Ovary (tissue), 9 donors: Measurements from ENCODE around the gene PRKCE. TPM values are rescaled to one million over a fixed set of nuclear protein-coding genes. Genes with fewer than 3 reads are reported as not detected.
"Not testable (repeated sequence)": the region's sequence is repeated elsewhere in the genome, so short reads cannot be mapped to it uniquely, and the experiment has no call there.

ENCODE experiments used
- DNase-seq, 5 donors: peaks; one replicate each; pipeline ENCODE4 v3.0.0-alpha.2; 2019 to 2020
- H3K27ac ChIP-seq, 2 donors: fragments of 200-600 bp; one replicate each; pipeline versions ENCODE4 v1.5.1 to v1.8.0; 2019 to 2022
- H3K27me3 ChIP-seq: fragments of 200-600 bp; one replicate; pipeline ENCODE4 v1.8.0; 2022
- H3K36me3 ChIP-seq: fragments of 200-600 bp; sonication (generic); one replicate; pipeline ENCODE4 v1.5.1; 2019
- H3K4me1 ChIP-seq: one replicate; pipeline ENCODE4 v1.8.1; 2013; ENCODE audit warnings: mild to moderate bottlenecking, moderate library complexity; ENCODE audit not compliant: insufficient read depth
- H3K4me3 ChIP-seq: fragments of 200-600 bp; sonication (generic); one replicate; pipeline ENCODE4 v1.5.1; 2017
- H3K9me3 ChIP-seq, 2 donors: fragments of 200-600 bp in 1 of 2; sonication (generic) in 1 of 2; one replicate each; pipeline versions ENCODE4 v1.5.1 to v1.8.1; 2013 to 2019; ENCODE audit warnings: mild to moderate bottlenecking in 1 of 2, moderate library complexity in 1 of 2
- CTCF ChIP-seq, 3 donors: fragments of 450-650 bp in 2 of 3; fragments of 200-600 bp in 1 of 3; IDR thresholded peaks; one replicate each; pipeline versions ENCODE4 v1.5.1 to v1.8.0; 2016 to 2022; ENCODE audit warnings: antibody characterized with exemption in 3 of 3, mild to moderate bottlenecking in 1 of 3
- EP300 ChIP-seq: sonication (generic); formaldehyde crosslinking; IDR thresholded peaks from one replicate; pipeline ENCODE4 v1.6.1; 2017; ENCODE audit warnings: antibody characterized with exemption
- POLR2A ChIP-seq: fragments of 450-650 bp; IDR thresholded peaks from one replicate; pipeline ENCODE4 v1.6.1; 2017; ENCODE audit warnings: antibody characterized with exemption, mild to moderate bottlenecking, moderate library complexity
- WGBS, 3 donors: extraction: QIAGEN DNeasy Blood & Tissue Kit in 1 of 3; methylation state at CpG; one replicate each; pipeline versions ENCODE4 v1.1.5 to v1.1.7; 2013 to 2017; 5-methylcytosine and 5-hydroxymethylcytosine counted together
- intact Hi-C, 4 donors: fragments of 100-400 bp; cut with DNase I; formaldehyde crosslinking; loops; one replicate each; pipeline versions ENCODE4 v1.11.0 to v1.15.1; 2022 to 2023
- polyA plus RNA-seq, 2 donors: library from polyadenylated mRNA; stranded (reverse); fragments of 200-250 nt in 1 of 2; fragments of 350-450 nt in 1 of 2; fragmentation: Illumina TruSeq in 1 of 2; extraction: RNeasy Lipid Tissue Mini Kit (QIAGEN cat#74804) in 1 of 2; gene quantifications; one replicate each; pipeline ENCODE4 v1.2.3, GENCODE V29; 2013 to 2014
- total RNA-seq, 7 donors: library from RNA; depleted of rRNA in 2 of 7; stranded (reverse); fragments of >200 nt in 2 of 7; fragmentation: NEBNext Ultra II Directional in 3 of 7; extraction: Animal tissue kit (Norgen Biotek cat#: 25700) in 3 of 7; gene quantifications; one replicate each; pipeline versions ENCODE4 v1.1.0 to v1.2.4, GENCODE V29; 2016 to 2023
- donor health status: DM: no; HTN: no; CAD: no; lungs with moderate emphysema.
- donor health status: DM: no; HTN: no; CAD: no.
- donor health status: Bipolar disorder and iron deficiency.
- donor health status: DM: yes; HTN: yes; CAD: no.
- donor health status: DM: no; HTN: no; CAD: no.
- donor health status: DM: yes; HTN: yes; CAD: no.

The PRKCE gene
- total and polyA plus RNA-seq, 9 donors = 3.1 to 22.8 (median 12.8) TPM

DNA sequence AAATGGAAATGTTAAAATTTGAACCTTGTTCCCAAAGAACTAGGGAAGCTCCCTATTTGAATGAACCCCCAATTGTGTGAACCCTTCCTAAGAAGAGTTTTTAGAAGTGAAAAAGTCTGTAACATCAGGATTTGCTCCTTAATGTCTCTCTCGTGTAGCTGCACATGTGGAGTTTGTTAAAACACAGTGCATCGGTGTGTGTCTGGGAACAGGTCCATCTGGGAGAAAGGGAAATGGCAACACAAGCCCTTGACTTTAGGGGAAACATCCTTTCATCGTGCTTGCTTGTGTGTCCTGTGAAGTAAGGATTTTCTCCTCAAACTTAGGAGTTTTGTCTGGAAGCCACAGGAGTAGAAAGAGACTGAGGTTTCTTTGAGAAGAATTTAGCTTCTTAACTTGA is 203.9 kb downstream of the PRKCE start:
- Histone ChIP-seq H3K4me1 (peaks cover 6% of the 10 kb centered on the region), H3K4me3 (no peak overlapping the region), H3K27me3 (no peaks in the 10 kb centered on the region), H3K9me3 (no peaks in the 10 kb centered on the region), H3K36me3 (no peaks in the 10 kb centered on the region), H3K27ac (peak overlapping the region in 1 of 2 donors; percentile 10)
- DNase-seq = peak in 2 of 5 donors; percentile 25 to 44
- intact Hi-C loops = loop anchor here in 1 of 4 donors (5.0 kb wide), 1 partner anchor 63 kb away; no protein-coding TSS in a partner anchor
- 4 to 9% (median 5%) methylated on average over 3 of the region's 3 CpGs for WGBS, 3 donors
- TF ChIP-seq POLR2A = no peak
- no peak for TF ChIP-seq CTCF (IDR thresholded peaks at IDR 0.05)
- no peak for TF ChIP-seq EP300

- H3K27me3 ChIP-seq = no peaks in the 10 kb centered on the region
- peaks cover 10% of the 10 kb centered on the region for H3K4me1 ChIP-seq
- WGBS, 3 donors = 86 to 89% (median 89%) methylated on average over 9 of the region's 9 CpGs
- no peaks in the 10 kb centered on the region for H3K36me3 ChIP-seq
- no peak for DNase-seq
- H3K4me3 ChIP-seq = no peak overlapping the region
- no peaks in the 10 kb centered on the region for H3K9me3 ChIP-seq
- H3K27ac ChIP-seq = no peak overlapping the region
- no peak for TF ChIP-seq CTCF (IDR thresholded peaks at IDR 0.05)
- no peak for TF ChIP-seq POLR2A
- TF ChIP-seq EP300 = no peak
- intact Hi-C loops = loop anchor here in 1 of 4 donors (5.0 kb wide), 1 partner anchor 64 kb away; no protein-coding TSS in a partner anchor
These were observed 205.2 kb downstream of the PRKCE start for GRCh38 chr2:45856391-45857274.

GRCh38 chr2:45857275-45857609 is 205.8 kb downstream of the PRKCE start:
- no peak for TF ChIP-seq POLR2A
- no peak for TF ChIP-seq EP300
- TF ChIP-seq CTCF (IDR thresholded peaks at IDR 0.05) = no peak
- DNase-seq = peak in 2 of 5 donors; percentile 41 to 47
- 50 to 63% (median 56%) methylated on average over 4 of the region's 4 CpGs for WGBS, 3 donors
- Histone ChIP-seq H3K9me3 (no peaks in the 10 kb centered on the region), H3K4me1 (peaks cover 10% of the 10 kb centered on the region), H3K27me3 (no peaks in the 10 kb centered on the region), H3K4me3 (no peak overlapping the region), H3K36me3 (no peaks in the 10 kb centered on the region), H3K27ac (peak overlapping the region in 1 of 2 donors; percentile 39)
- intact Hi-C loops = loop anchor here in 1 of 4 donors (5.0 kb wide), 1 partner anchor 65 kb away; no protein-coding TSS in a partner anchor

DNA sequence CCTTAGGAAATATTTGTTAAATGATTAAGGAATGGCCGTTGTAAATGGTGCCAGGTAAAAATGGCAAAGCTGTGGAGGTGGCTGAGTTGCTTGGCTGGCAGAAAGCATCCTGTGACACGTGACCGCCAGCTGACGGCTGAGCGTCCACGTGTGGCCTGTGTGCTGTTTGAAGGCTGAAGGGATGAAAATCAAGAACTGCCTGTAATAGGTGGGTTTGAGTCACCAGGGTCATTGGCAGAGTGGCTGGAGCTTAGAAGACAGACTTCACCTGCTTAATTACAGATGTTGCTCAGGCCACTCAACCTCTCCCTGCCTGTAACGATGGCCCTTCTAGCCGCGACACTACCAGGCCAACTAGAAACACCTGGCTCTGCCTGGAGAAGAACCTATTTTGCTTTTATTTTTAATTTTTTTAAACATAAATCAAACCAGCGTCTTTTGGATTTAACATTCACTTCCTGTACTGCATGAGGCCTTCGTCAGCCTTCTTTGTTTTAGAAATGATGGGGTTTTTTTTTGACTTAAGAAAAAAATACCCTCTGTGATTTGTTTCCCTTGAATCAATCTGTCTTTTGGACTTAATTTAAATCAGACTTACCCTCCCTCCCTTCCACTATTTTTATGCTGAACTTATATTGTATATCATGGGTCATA is 206.5 kb downstream of the PRKCE start:
- 71 to 72% (median 71%) methylated on average over 11 of the region's 11 CpGs for WGBS, 3 donors
- peak overlapping the region in 1 of 2 donors; percentile 39 for H3K27ac ChIP-seq

GRCh38 chr2:45858872-45859271 is 207.4 kb downstream of the PRKCE start:
- not testable (repeated sequence) for H3K27ac ChIP-seq
- intact Hi-C loops = loop anchor here in 1 of 4 donors (5.0 kb wide), 1 partner anchor 67 kb away; no protein-coding TSS in a partner anchor
- 74 to 94% (median 81%) methylated on average over 5 of the region's 5 CpGs for whole genome bisulfite sequencing, 3 donors

More for the DNA sequence above, 206.5 kb downstream of the PRKCE start:
- Histone ChIP-seq H3K4me1 (peaks cover 10% of the 10 kb centered on the region), H3K36me3 (no peaks in the 10 kb centered on the region), H3K9me3 (no peaks in the 10 kb centered on the region), H3K4me3 (no peak overlapping the region), H3K27me3 (no peaks in the 10 kb centered on the region)
- DNase-seq = no peak
- intact Hi-C loops = loop anchor here in 1 of 4 donors (5.0 kb wide), 1 partner anchor 66 kb away; no protein-coding TSS in a partner anchor
- no peak for TF ChIP-seq POLR2A
- TF ChIP-seq EP300 = no peak
- no peak for TF ChIP-seq CTCF (IDR thresholded peaks at IDR 0.05)

More at GRCh38 chr2:45858872-45859271, 207.4 kb downstream of the PRKCE start:
- not testable (repeated sequence) for H3K36me3 ChIP-seq, DNase-seq, H3K4me1 ChIP-seq, H3K9me3 ChIP-seq, H3K27me3 ChIP-seq, H3K4me3 ChIP-seq
